SK-N-SH treated with all-trans-retinoic acid at 6 μM for 48 hours (cell line): ENCODE measurements around the gene NAGPA.

Experiments
- ATAC-seq: fragments of 200-7000 bp; cut with Tn5 transposase; 3 replicates; pipeline ENCODE4 v1.9.1; 2020; ENCODE audit warnings: mild to moderate bottlenecking, moderate library complexity
- ARNTL ChIP-seq: fragments of 450-650 bp; formaldehyde crosslinking; IDR thresholded peaks from 2 replicates; pipeline ENCODE4 v1.5.0; 2020; ENCODE audit warnings: low read depth, mild to moderate bottlenecking, moderate library complexity, borderline replicate concordance
- BACH2 ChIP-seq: fragments of 250-450 bp; sonication (Bioruptor Pico); IDR thresholded peaks from 2 replicates; pipeline ENCODE4 v1.9.0; 2021; ENCODE audit warnings: mild to moderate bottlenecking, borderline replicate concordance
- CSDC2 ChIP-seq: fragments of 250-450 bp; sonication (Bioruptor Pico); IDR thresholded peaks from 2 replicates; pipeline ENCODE4 v1.5.0; 2020; ENCODE audit warnings: mild to moderate bottlenecking, moderate library complexity
- GLIS3 ChIP-seq: fragments of 250-450 bp; sonication (Bioruptor Pico); IDR thresholded peaks from 2 replicates; pipeline ENCODE4 v1.5.0; 2020; ENCODE audit warnings: mild to moderate bottlenecking, moderate library complexity
- ISL1 ChIP-seq: fragments of 250-450 bp; sonication (Bioruptor Pico); IDR thresholded peaks from 2 replicates; pipeline ENCODE4 v2.1.2; 2022; ENCODE audit warnings: mild to moderate bottlenecking, moderate library complexity
- PPARA ChIP-seq: fragments of 250-450 bp; sonication (Bioruptor Pico); IDR thresholded peaks from 2 replicates; pipeline ENCODE4 v1.5.0; 2020; ENCODE audit warnings: mild to moderate bottlenecking, borderline replicate concordance
- RARB ChIP-seq: fragments of 250-450 bp; sonication (Bioruptor Pico); IDR thresholded peaks from 2 replicates; pipeline ENCODE4 v1.8.0; 2021; ENCODE audit warnings: mild to moderate bottlenecking, moderate library complexity
- SNAI2 ChIP-seq: fragments of 250-450 bp; sonication (Bioruptor Pico); IDR thresholded peaks from 2 replicates; pipeline ENCODE4 v1.5.0; 2020; ENCODE audit warnings: mild to moderate bottlenecking, moderate library complexity
- TCF4 ChIP-seq: fragments of 250-450 bp; sonication (Bioruptor Pico); IDR thresholded peaks from 2 replicates; pipeline ENCODE4 v1.8.0; 2021; ENCODE audit warnings: mild to moderate bottlenecking, moderate library complexity, borderline replicate concordance
- TOX ChIP-seq: fragments of 250-450 bp; sonication (Bioruptor Pico); IDR thresholded peaks from 2 replicates; pipeline ENCODE4 v1.8.0; 2021; ENCODE audit warnings: mild to moderate bottlenecking, moderate library complexity, borderline replicate concordance
- ZC3H10 ChIP-seq: fragments of 250-450 bp; sonication (Bioruptor Pico); IDR thresholded peaks from 2 replicates; pipeline ENCODE4 v1.5.1; 2021; ENCODE audit warnings: mild to moderate bottlenecking, moderate library complexity
- ZFP3 ChIP-seq: fragments of 250-450 bp; sonication (Bioruptor Pico); IDR thresholded peaks from 2 replicates; pipeline ENCODE4 v1.5.0; 2020; ENCODE audit warnings: mild to moderate bottlenecking, moderate library complexity
- ZFP30 ChIP-seq: fragments of 450-650 bp; formaldehyde crosslinking; IDR thresholded peaks from 2 replicates; pipeline ENCODE4 v1.5.0; 2022; ENCODE audit warnings: mild to moderate bottlenecking, moderate library complexity
- ZNF565 ChIP-seq: fragments of 450-650 bp; formaldehyde crosslinking; conservative IDR thresholded peaks from 2 replicates; pipeline ENCODE4 v1.5.0; 2020; ENCODE audit warnings: low read depth, mild to moderate bottlenecking, moderate library complexity
- ZNF70 ChIP-seq: fragments of 450-650 bp; formaldehyde crosslinking; IDR thresholded peaks from 2 replicates; pipeline ENCODE4 v1.5.0; 2020; ENCODE audit warnings: mild to moderate bottlenecking, moderate library complexity
- ZNF8 ChIP-seq: fragments of 450-650 bp; formaldehyde crosslinking; IDR thresholded peaks from 2 replicates; pipeline ENCODE4 v1.5.0; 2020; ENCODE audit warnings: mild to moderate bottlenecking, moderate library complexity
- TF ChIP-seq, protein P1 (sequence below): fragments of 250-450 bp; sonication (Bioruptor Pico); IDR thresholded peaks from 2 replicates; pipeline ENCODE4 v1.5.1; 2020; ENCODE audit warnings: low read depth, mild to moderate bottlenecking, moderate library complexity
- TF ChIP-seq, protein P2 (sequence below): fragments of 250-450 bp; sonication (Bioruptor Pico); IDR thresholded peaks from 2 replicates; pipeline ENCODE4 v1.8.0; 2021; ENCODE audit warnings: low read depth, mild to moderate bottlenecking, moderate library complexity, borderline replicate concordance
- TF ChIP-seq, protein P3 (sequence below): fragments of 250-450 bp; sonication (Bioruptor Pico); IDR thresholded peaks from 2 replicates; pipeline ENCODE4 v1.8.0; 2020; ENCODE audit warnings: mild to moderate bottlenecking, moderate library complexity, borderline replicate concordance
- TF ChIP-seq, protein P4 (sequence below): fragments of 250-450 bp; sonication (Bioruptor Pico); IDR thresholded peaks from 2 replicates; pipeline ENCODE4 v1.5.0; 2020; ENCODE audit warnings: mild to moderate bottlenecking, moderate library complexity

Gene NAGPA

DNA sequence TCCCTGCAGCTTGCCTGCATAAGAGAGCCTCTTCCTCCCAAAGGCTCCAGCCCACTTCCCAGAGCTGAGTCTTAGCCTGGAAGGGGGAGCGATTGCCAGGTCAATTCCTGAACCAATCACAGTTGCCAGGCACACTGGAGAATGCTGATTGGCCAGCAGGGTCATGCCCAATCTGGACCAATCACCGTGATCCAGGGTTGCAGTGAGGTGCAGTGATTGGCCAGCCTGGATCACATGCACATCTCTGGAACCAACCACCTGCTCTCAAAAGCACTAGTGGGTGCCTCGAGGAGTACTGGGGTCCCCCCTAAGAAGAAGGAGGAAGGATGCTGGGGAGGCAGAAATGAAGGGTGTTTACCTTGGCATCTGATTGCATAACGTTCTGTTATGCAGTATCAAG, 18.4 kb downstream of the NAGPA start:
- TF ChIP-seq, protein P1, sequence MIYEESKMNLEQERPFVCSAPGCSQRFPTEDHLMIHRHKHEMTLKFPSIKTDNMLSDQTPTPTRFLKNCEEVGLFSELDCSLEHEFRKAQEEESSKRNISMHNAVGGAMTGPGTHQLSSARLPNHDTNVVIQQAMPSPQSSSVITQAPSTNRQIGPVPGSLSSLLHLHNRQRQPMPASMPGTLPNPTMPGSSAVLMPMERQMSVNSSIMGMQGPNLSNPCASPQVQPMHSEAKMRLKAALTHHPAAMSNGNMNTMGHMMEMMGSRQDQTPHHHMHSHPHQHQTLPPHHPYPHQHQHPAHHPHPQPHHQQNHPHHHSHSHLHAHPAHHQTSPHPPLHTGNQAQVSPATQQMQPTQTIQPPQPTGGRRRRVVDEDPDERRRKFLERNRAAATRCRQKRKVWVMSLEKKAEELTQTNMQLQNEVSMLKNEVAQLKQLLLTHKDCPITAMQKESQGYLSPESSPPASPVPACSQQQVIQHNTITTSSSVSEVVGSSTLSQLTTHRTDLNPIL (CRISPR knock-in tag) = no peak
- no peak for TF ChIP-seq CSDC2
- TF ChIP-seq ARNTL = no peak
- no peak for TF ChIP-seq ZNF565 (CRISPR knock-in tag)
- TF ChIP-seq, protein P2, sequence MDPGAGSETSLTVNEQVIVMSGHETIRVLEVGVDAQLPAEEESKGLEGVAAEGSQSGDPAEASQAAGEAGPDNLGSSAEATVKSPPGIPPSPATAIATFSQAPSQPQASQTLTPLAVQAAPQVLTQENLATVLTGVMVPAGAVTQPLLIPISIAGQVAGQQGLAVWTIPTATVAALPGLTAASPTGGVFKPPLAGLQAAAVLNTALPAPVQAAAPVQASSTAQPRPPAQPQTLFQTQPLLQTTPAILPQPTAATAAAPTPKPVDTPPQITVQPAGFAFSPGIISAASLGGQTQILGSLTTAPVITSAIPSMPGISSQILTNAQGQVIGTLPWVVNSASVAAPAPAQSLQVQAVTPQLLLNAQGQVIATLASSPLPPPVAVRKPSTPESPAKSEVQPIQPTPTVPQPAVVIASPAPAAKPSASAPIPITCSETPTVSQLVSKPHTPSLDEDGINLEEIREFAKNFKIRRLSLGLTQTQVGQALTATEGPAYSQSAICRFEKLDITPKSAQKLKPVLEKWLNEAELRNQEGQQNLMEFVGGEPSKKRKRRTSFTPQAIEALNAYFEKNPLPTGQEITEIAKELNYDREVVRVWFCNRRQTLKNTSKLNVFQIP = no peak
- TF ChIP-seq TOX (CRISPR knock-in tag) = no peak
- TF ChIP-seq GLIS3 (CRISPR knock-in tag) = no peak
- TF ChIP-seq BACH2 (CRISPR knock-in tag) = no peak
- no peak for TF ChIP-seq ZNF70 (CRISPR knock-in tag)
- peak; percentile 38; the same call in 2 of the 3 replicates for ATAC-seq

DNA sequence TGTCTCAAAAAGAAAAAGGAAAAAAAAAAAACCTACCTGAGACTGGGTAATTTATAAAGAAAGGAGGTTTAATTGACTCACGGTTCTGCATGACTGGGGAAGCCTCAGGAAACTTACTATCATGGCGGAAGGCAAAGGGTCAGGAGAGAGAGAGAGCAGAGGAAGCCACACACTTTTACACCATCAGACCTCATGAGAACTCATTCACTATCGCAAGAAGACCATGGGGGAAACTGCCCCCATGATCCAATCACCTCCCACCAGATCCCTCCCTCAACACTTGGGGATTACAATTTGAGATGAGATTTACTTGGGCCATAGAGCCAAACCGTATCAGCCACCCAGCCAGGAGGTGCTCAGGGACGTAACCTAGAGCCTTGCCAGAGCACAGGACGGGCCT, 20.8 kb downstream of the NAGPA start:
- TF ChIP-seq ZNF8 (CRISPR knock-in tag) (no peak), RARB (CRISPR knock-in tag) (no peak), ZC3H10 (no peak), ZFP3 (CRISPR knock-in tag) (no peak), PPARA (CRISPR knock-in tag) (no peak), GLIS3 (CRISPR knock-in tag) (no peak), TCF4 (CRISPR knock-in tag) (no peak), ZFP30 (CRISPR knock-in tag) (no peak), SNAI2 (CRISPR knock-in tag) (no peak), TOX (CRISPR knock-in tag) (no peak)
- TF ChIP-seq, protein P1 (CRISPR knock-in tag) = no peak
- no peak for ATAC-seq

DNA sequence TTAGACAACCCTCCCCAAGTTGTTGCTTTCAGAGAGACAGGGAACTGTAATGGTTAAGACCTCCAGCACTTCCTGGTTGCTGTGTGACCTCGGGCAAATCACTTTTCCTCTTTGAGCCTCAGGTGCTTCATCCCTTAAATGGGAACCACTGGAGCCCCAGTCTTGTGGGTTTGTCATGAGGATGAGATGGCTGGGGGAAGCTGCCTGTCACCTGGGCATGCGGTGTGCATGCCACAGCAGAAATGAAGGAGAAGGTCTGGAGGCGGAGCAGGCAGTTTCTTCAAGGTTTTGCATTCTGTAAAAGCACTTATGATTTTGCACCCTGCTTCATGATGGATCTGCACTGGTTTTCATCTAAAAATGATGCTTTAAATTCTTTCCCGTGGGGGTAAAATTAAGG, 22.1 kb downstream of the NAGPA start:
- TF ChIP-seq BACH2 (CRISPR knock-in tag) = no peak
- no peak for TF ChIP-seq RARB (CRISPR knock-in tag)
- TF ChIP-seq ISL1 (CRISPR knock-in tag) = no peak
- no peak for TF ChIP-seq ARNTL
- no peak for TF ChIP-seq TCF4 (CRISPR knock-in tag)
- TF ChIP-seq ZNF565 (CRISPR knock-in tag) = no peak
- TF ChIP-seq ZFP30 (CRISPR knock-in tag) = no peak
- TF ChIP-seq ZC3H10 = no peak
- TF ChIP-seq, protein P3, sequence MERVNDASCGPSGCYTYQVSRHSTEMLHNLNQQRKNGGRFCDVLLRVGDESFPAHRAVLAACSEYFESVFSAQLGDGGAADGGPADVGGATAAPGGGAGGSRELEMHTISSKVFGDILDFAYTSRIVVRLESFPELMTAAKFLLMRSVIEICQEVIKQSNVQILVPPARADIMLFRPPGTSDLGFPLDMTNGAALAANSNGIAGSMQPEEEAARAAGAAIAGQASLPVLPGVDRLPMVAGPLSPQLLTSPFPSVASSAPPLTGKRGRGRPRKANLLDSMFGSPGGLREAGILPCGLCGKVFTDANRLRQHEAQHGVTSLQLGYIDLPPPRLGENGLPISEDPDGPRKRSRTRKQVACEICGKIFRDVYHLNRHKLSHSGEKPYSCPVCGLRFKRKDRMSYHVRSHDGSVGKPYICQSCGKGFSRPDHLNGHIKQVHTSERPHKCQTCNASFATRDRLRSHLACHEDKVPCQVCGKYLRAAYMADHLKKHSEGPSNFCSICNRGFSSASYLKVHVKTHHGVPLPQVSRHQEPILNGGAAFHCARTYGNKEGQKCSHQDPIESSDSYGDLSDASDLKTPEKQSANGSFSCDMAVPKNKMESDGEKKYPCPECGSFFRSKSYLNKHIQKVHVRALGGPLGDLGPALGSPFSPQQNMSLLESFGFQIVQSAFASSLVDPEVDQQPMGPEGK = no peak
- TF ChIP-seq, protein P1 (CRISPR knock-in tag) = no peak
- no peak for TF ChIP-seq TOX (CRISPR knock-in tag)
- TF ChIP-seq PPARA (CRISPR knock-in tag) = no peak
- TF ChIP-seq ZNF70 (CRISPR knock-in tag) = no peak
- TF ChIP-seq ZFP3 (CRISPR knock-in tag) = no peak
- TF ChIP-seq, protein P4, sequence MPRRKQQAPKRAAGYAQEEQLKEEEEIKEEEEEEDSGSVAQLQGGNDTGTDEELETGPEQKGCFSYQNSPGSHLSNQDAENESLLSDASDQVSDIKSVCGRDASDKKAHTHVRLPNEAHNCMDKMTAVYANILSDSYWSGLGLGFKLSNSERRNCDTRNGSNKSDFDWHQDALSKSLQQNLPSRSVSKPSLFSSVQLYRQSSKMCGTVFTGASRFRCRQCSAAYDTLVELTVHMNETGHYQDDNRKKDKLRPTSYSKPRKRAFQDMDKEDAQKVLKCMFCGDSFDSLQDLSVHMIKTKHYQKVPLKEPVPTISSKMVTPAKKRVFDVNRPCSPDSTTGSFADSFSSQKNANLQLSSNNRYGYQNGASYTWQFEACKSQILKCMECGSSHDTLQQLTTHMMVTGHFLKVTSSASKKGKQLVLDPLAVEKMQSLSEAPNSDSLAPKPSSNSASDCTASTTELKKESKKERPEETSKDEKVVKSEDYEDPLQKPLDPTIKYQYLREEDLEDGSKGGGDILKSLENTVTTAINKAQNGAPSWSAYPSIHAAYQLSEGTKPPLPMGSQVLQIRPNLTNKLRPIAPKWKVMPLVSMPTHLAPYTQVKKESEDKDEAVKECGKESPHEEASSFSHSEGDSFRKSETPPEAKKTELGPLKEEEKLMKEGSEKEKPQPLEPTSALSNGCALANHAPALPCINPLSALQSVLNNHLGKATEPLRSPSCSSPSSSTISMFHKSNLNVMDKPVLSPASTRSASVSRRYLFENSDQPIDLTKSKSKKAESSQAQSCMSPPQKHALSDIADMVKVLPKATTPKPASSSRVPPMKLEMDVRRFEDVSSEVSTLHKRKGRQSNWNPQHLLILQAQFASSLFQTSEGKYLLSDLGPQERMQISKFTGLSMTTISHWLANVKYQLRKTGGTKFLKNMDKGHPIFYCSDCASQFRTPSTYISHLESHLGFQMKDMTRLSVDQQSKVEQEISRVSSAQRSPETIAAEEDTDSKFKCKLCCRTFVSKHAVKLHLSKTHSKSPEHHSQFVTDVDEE (CRISPR knock-in tag) = no peak
- TF ChIP-seq, protein P2 = no peak
- TF ChIP-seq CSDC2 = no peak
- no peak for ATAC-seq
